Measurements from ENCODE around the gene IRF2BP1. TPM values are rescaled to one million over a fixed set of nuclear protein-coding genes. Genes with fewer than 3 reads are reported as not detected.

Gene IRF2BP1
- total RNA-seq, 1 donor from 2014 or later = 11.8 TPM

GRCh38 chr19:45929247-45929646 is 43.3 kb upstream of the IRF2BP1 start:
- no peak for TF ChIP-seq CTCF (IDR thresholded peaks at IDR 0.05; ENCODE audit: insufficient read depth, low read length, severe bottlenecking)
- no peak for DNase-seq (ENCODE audit: low read depth)
- H3K27me3 ChIP-seq (ENCODE audit: control insufficient read depth, insufficient read depth, low read length) = no peaks in the 10 kb centered on the region
- H3K4me3 ChIP-seq (ENCODE audit: low read depth, low read length) = no peak overlapping the region
- H3K36me3 ChIP-seq (ENCODE audit: control insufficient read depth, insufficient read depth, low read length) = no peaks in the 10 kb centered on the region
- no peak for FAIRE-seq

GRCh38 chr19:45927565-45928261 is 41.8 kb upstream of the IRF2BP1 start:
- FAIRE-seq = no peak
- H3K36me3 ChIP-seq (ENCODE audit: control insufficient read depth, insufficient read depth, low read length) = no peaks in the 10 kb centered on the region
- H3K27me3 ChIP-seq (ENCODE audit: control insufficient read depth, insufficient read depth, low read length) = no peaks in the 10 kb centered on the region
- H3K4me3 ChIP-seq (ENCODE audit: low read depth, low read length) = no peak overlapping the region
- peak; percentile 90 for DNase-seq (ENCODE audit: low read depth)
- TF ChIP-seq CTCF (IDR thresholded peaks at IDR 0.05; ENCODE audit: insufficient read depth, low read length, severe bottlenecking) = no peak

DNA sequence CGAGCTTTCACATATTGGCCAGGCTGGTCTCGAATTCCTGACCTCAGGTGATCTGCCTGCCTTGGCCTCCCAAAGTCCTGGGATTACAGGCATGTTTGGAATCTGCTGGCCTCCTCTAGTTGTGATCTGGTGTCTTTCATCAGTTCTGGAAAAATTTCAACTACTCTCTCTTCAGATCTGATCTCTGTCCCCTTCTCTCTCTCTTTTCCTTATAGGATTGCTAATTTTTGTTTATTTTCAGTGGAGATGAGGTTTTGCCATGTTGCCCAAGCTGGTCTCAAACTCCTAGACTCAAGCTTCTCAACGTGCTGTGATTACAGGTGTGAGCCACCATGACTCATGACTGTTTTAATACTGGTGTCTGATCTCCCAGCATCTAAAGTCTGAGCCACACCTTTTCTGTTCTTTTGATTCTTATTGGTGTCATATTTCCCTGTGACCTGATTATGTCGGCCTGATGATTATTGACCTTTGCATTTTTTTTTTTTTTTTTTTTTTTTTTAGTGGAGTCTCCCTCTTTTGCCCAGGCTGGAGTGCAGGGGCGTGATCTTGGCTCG is 39.0 kb upstream of the IRF2BP1 start:
- Histone ChIP-seq H3K27me3 (ENCODE audit: control insufficient read depth, insufficient read depth, low read length) (no peaks in the 10 kb centered on the region), H3K36me3 (ENCODE audit: control insufficient read depth, insufficient read depth, low read length) (no peaks in the 10 kb centered on the region), H3K4me3 (ENCODE audit: low read depth, low read length) (no peak overlapping the region)
- DNase-seq (ENCODE audit: low read depth) (peak; percentile 61), FAIRE-seq (no peak)
- TF ChIP-seq CTCF (IDR thresholded peaks at IDR 0.05; ENCODE audit: insufficient read depth, low read length, severe bottlenecking) = no peak

GRCh38 chr19:45922281-45922680 is 36.3 kb upstream of the IRF2BP1 start:
- no peaks in the 10 kb centered on the region for H3K27me3 ChIP-seq (ENCODE audit: control insufficient read depth, insufficient read depth, low read length)
- FAIRE-seq = no peak
- H3K4me3 ChIP-seq (ENCODE audit: low read depth, low read length) = no peak overlapping the region
- DNase-seq (ENCODE audit: low read depth) = no peak
- no peaks in the 10 kb centered on the region for H3K36me3 ChIP-seq (ENCODE audit: control insufficient read depth, insufficient read depth, low read length)
- peak; percentile 10 for TF ChIP-seq CTCF (IDR thresholded peaks at IDR 0.05; ENCODE audit: insufficient read depth, low read length, severe bottlenecking)

GRCh38 chr19:45920458-45920857 is 34.5 kb upstream of the IRF2BP1 start:
- H3K36me3 ChIP-seq (ENCODE audit: control insufficient read depth, insufficient read depth, low read length) = no peaks in the 10 kb centered on the region
- no peak overlapping the region for H3K4me3 ChIP-seq (ENCODE audit: low read depth, low read length)
- FAIRE-seq (no peak), DNase-seq (ENCODE audit: low read depth) (no peak)
- no peaks in the 10 kb centered on the region for H3K27me3 ChIP-seq (ENCODE audit: control insufficient read depth, insufficient read depth, low read length)
- no peak for TF ChIP-seq CTCF (IDR thresholded peaks at IDR 0.05; ENCODE audit: insufficient read depth, low read length, severe bottlenecking)

DNA sequence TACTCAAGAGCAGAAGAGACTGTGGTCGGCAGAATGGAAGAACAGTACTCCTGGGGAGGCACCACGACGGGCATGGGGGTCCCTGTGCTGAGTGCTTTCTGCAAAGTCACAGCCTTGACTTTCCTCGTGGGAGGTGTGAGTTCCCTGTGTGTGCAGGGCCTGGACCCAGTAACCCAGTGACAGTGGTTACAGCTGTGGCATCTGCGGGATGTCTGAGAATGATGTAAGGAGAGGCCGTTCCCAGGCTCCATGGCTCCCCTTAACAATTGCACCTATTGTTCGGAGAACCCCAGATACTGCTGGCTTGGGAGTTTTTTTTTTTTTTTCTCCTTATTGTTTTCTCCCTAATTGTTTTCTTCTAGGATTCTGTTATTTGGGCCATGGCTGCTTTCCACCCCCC is 33.7 kb upstream of the IRF2BP1 start:
- H3K4me3 ChIP-seq (ENCODE audit: low read depth, low read length) = no peak overlapping the region
- no peak for TF ChIP-seq CTCF (IDR thresholded peaks at IDR 0.05; ENCODE audit: insufficient read depth, low read length, severe bottlenecking)
- DNase-seq (ENCODE audit: low read depth) = no peak
- no peak for FAIRE-seq
- H3K27me3 ChIP-seq (ENCODE audit: control insufficient read depth, insufficient read depth, low read length) = no peaks in the 10 kb centered on the region
- no peaks in the 10 kb centered on the region for H3K36me3 ChIP-seq (ENCODE audit: control insufficient read depth, insufficient read depth, low read length)
